ENCODE data around the gene ANKRD12. TPM values are rescaled to one million over a fixed set of nuclear protein-coding genes. Genes with fewer than 3 reads are reported as not detected.

ANKRD12 gene
- total RNA-seq, 3 donors from 2014 or later = 46.8 to 108 (median 63.6) TPM

- ATAC-seq (no peak), DNase-seq (no peak)
- intact Hi-C loops (cut with DNase I, micrococcal nuclease) = no loop called here
- Histone ChIP-seq H3K4me1 (ENCODE audit: low read depth) (no peaks in the 10 kb centered on the region), H3K9me3 (no peaks in the 10 kb centered on the region), H3K4me3 (no peak overlapping the region), H3K36me3 (ENCODE audit: low read depth) (no peaks in the 10 kb centered on the region)
- TF ChIP-seq CTCF (IDR thresholded peaks at IDR 0.05) = no peak
These were observed 145.2 kb downstream of the ANKRD12 start for GRCh38 chr18:9281780-9282179.

DNA sequence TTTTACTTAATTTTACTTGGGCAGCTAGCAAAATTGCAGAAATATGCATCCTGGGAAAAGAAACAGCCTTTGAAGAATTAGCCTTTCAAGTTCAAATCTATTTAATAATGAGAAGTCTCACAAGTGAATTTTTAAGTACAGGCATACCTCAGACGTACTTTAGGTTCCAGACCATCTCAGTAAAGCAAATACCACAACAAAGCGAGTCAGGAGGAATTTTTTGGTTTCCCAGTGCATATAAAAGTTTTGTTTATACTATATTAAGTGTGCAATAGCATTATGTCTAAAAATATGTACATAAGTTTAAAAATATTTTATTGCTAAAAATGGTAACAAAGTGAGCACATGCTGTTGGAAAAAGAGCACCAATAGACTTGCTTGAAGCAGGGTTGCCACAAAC lies 147.2 kb downstream of the ANKRD12 start:
- H3K36me3 ChIP-seq (ENCODE audit: low read depth) = no peaks in the 10 kb centered on the region
- ATAC-seq (no peak), DNase-seq (no peak)
- no peak overlapping the region for H3K4me3 ChIP-seq
- TF ChIP-seq CTCF (IDR thresholded peaks at IDR 0.05) = no peak
- intact Hi-C loops (cut with DNase I, micrococcal nuclease) = no loop called here
- no peaks in the 10 kb centered on the region for H3K9me3 ChIP-seq
- no peaks in the 10 kb centered on the region for H3K4me1 ChIP-seq (ENCODE audit: low read depth)

GRCh38 chr18:9285604-9286003 lies 149.0 kb downstream of the ANKRD12 start:
- no peak for DNase-seq
- Histone ChIP-seq H3K9me3 (no peaks in the 10 kb centered on the region), H3K36me3 (ENCODE audit: low read depth) (no peaks in the 10 kb centered on the region), H3K4me3 (no peak overlapping the region), H3K4me1 (ENCODE audit: low read depth) (no peaks in the 10 kb centered on the region)
- intact Hi-C loops (cut with DNase I, micrococcal nuclease) = no loop called here
- ATAC-seq = no peak
- TF ChIP-seq CTCF (IDR thresholded peaks at IDR 0.05) = no peak

DNA sequence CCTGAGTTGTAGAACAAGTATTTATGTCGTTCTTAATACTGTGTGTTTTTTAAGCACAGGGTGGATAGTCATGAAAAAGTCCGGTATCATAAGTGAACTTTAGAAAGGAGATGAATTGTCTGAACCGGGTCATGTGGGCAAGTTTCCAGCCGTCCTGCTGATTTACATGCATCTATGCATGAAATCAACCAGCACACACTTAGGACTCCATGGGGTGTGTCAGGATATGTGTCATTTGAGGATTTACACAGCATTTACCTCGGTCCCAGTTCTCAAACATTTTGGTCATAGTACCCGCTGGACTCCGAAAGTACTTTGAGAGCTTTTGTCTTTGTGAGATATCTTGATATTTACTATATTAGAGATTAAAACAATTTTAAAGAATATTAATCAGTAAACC lies 150.5 kb downstream of the ANKRD12 start:
- ATAC-seq (no peak), DNase-seq (no peak)
- Histone ChIP-seq H3K9me3 (no peaks in the 10 kb centered on the region), H3K4me3 (no peak overlapping the region), H3K4me1 (ENCODE audit: low read depth) (no peaks in the 10 kb centered on the region), H3K36me3 (ENCODE audit: low read depth) (no peaks in the 10 kb centered on the region)
- intact Hi-C loops (cut with DNase I, micrococcal nuclease) = no loop called here
- no peak for TF ChIP-seq CTCF (IDR thresholded peaks at IDR 0.05)

GRCh38 chr18:9289698-9290097 lies 153.1 kb downstream of the ANKRD12 start:
- DNase-seq = no peak
- no peak for ATAC-seq
- TF ChIP-seq CTCF (IDR thresholded peaks at IDR 0.05) = no peak
- H3K4me1 ChIP-seq (ENCODE audit: low read depth) = no peaks in the 10 kb centered on the region
- no peak overlapping the region for H3K4me3 ChIP-seq
- H3K36me3 ChIP-seq (ENCODE audit: low read depth) = no peaks in the 10 kb centered on the region
- H3K9me3 ChIP-seq = peaks cover 15% of the 10 kb centered on the region
- intact Hi-C loops (cut with DNase I, micrococcal nuclease) = no loop called here

GRCh38 chr18:9290156-9290555 lies 153.6 kb downstream of the ANKRD12 start:
- DNase-seq (no peak), ATAC-seq (no peak)
- no peaks in the 10 kb centered on the region for H3K36me3 ChIP-seq (ENCODE audit: low read depth)
- TF ChIP-seq CTCF (IDR thresholded peaks at IDR 0.05) = no peak
- H3K4me3 ChIP-seq = no peak overlapping the region
- intact Hi-C loops (cut with DNase I, micrococcal nuclease) = no loop called here
- H3K4me1 ChIP-seq (ENCODE audit: low read depth) = no peaks in the 10 kb centered on the region
- H3K9me3 ChIP-seq = peaks cover 15% of the 10 kb centered on the region

All from mucosa of descending colon (tissue), 3 donors.